Inflammatory macrophage treated with lipopolysaccharide for 4 hours (primary cell): Measurements from ENCODE around the gene SGPL1.

Experiments used
- DNase-seq: peaks from one replicate; pipeline ENCODE4 v3.0.0-alpha.2; 2020

The SGPL1 gene

GRCh38 chr10:70886921-70887665 lies 71.3 kb downstream of the SGPL1 start:
- DNase-seq: no peak

DNA sequence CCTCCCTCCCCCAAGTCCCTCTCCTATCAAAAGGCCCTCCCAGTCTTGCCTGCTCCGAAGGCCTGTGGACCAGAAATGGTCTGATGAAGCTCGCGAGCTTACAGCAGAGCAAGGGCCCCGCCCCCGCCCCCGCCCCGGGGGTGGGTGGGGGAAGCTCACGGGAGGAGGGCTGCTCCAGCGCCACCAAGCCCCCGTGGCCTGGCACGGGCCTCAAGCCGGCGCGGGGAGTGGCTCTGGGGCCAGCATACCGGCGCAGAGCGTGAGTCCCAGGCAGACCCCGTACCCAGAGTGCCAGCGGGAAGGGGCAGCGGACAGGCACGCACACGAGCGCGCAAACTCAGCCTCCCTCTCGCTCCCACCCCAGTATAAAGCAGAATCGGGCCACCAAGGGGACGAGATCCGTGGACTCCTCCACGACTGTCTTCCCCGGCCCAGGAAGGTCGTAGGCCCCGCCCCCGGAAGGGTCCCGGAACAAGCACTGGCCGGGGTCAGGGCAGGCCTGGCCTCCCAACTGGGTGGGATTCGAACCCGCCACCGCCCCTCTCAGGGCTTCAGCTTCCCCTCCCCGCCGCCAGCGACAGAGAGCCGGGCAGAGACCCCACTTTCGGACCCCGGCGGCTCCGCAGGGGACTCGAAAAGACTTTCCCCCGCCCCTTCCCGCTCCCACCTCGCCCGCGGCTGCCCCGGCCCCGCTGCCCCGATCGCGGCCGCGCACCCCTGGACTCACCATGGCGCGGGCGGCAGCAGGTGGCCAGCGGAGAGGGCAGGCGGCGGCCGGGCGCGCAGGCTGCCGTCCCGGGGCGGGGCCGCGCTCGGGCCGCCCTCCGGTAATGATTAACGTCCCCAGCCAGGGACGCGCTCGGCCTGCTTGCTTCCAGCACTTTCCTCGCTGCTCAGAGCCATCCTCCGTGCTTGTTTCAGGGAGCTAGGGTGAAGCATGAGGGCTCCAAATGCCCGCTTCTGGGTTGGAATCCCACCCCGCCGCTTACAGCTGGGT lies 72.4 kb downstream of the SGPL1 start, which contains the start of gene PCBD1:
Gene PCBD1, minus strand, starts transcription at position 762 of the 997 bp plus-strand sequence. Its CDS starts 32 bp downstream, at position 730.
- DNase-seq: peak; percentile 68

- no peak for DNase-seq
Observed at GRCh38 chr10:70889291-70889690, 73.5 kb downstream of the SGPL1 start.

DNA sequence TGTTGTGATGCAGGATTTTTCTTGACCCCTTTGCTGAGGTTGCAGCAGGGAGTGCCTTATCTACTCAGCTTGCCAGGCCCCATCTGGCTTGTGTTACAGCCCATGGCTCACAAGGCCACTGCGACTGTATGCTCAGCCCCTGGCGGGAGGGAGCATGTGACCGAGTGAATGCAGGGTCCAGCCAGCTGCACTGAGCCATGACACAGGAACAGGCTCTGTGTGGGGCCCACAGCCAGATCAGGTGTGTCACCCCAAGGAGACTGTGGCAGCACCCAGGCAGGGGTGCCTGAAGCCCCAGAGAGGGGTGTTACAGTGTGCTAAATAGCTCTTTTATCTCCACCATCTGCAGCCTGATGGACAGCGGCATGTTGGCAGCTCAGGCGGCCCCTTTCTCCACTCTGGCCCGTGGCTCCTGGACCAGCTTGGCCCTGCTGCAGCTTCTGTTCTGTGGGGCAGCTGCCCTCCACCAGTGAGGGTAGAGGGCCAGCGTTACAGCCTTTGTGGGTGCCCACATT lies 75.2 kb downstream of the SGPL1 start:
- DNase-seq: no peak

GRCh38 chr10:70891627-70892026 lies 75.9 kb downstream of the SGPL1 start:
- DNase-seq: no peak

DNA sequence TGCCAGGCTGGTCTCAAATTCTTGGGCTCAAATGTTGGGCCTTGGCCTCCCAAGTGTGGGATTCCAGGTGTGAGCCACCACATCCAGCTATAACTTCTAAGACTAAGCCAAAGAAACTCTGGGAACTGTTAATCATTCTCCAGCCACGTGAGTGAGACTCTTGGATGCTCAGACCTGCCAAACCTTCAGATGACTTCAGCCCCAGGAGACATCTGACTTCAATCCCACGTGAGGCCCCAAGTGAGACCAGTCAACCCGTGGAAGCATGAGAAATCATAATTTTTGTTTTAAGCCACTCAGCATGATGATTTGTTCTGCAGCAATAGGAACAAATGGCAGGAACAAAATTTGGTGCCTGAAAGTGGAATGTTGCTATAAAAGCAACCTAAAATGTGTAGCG lies 76.9 kb downstream of the SGPL1 start:
- DNase-seq: no peak

GRCh38 chr10:70893227-70894006 lies 77.7 kb downstream of the SGPL1 start:
- DNase-seq: no peak

GRCh38 chr10:70894416-70894815 lies 78.7 kb downstream of the SGPL1 start:
- no peak for DNase-seq

GRCh38 chr10:70896551-70896950 lies 80.8 kb downstream of the SGPL1 start:
- DNase-seq: no peak

DNA sequence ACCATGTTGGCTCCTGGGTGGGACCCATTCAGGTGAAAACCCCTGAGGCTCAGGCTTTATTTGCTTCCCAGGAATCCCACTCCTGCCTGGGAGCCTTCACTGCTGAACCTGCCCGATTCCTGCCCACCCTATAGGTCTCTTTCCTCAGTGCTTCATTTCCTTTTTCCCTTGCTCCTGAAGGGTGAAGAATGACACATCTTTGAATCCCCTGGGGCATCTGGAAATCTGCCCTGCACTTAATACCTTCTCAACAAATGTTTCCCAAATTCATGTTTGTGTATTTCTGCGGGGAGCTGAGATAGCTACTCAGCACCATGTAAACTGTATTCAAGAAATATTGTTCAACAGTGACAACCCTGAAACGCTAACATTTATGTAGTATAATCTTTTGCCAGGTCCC lies 82.9 kb downstream of the SGPL1 start:
- DNase-seq: no peak

GRCh38 chr10:70899096-70899495 lies 83.3 kb downstream of the SGPL1 start:
- DNase-seq: no peak

DNA sequence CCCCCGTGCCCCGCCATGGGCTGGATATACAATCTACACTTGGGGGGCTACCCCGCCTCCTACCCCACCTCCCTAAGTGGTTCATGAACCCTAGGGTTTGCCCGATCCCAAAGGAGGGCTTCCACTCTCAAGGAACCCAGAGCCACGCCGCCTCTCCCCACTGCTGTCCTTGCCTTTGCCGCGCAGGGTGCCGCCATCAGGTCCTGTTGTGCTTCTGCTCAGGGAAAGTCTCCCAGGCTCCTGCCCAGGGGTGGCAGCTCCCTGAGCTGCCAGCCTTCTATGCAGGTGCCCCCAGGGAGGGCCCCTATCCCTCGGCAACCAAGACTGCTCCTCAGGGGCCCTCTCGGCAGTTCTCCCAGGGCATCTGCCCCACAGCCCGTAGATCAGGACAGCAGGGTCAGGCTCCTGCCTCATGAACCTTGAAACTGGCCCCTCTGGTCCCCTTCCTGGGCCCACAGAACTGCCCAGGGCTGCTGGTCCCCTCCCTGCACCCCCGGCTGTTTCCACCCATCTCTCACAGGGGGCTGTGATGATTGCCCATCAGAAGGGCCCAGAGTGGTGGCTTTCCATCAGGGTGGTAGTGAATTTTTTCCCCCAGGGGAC lies 85.6 kb downstream of the SGPL1 start:
- no peak for DNase-seq

- DNase-seq: no peak
Observed at GRCh38 chr10:70902661-70903261, 87.0 kb downstream of the SGPL1 start.

DNA sequence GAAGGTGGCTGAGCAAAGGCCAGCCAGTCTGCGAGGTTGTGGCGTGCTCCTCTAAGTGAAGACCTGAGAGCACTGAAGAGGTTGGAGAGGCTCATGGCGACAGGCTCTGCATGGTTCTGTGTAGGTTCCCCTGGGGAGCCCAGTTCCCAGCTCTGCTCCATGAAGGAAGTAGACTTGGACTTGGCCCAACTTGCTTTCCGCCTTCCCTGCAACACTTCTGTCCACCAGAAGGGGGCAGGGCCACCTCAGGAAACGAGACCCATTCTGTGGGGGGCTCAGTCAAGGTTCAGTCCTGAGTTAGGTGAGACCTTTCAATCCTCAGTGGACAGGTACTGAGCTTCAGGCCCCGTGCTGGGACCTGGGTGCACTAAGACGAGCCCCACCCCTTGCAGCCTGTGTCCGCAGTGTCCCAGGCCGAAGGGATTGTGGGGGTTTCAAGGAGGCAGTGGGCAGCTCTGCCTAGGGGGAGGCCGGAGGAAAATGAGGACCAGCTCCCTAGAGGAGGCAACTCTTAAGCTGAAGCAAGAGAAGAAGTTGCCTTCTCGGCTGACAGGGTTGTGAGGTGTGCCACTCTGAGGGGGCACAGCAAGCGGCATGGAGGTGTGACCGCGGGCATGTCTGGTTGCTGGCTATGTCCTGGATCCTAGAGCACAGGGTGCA lies 87.6 kb downstream of the SGPL1 start:
- peak; percentile 26 for DNase-seq

- DNase-seq: no peak
Observed at GRCh38 chr10:70905071-70906021, 89.6 kb downstream of the SGPL1 start.

- no peak for DNase-seq
Observed at GRCh38 chr10:70906031-70906783, 90.5 kb downstream of the SGPL1 start.

DNA sequence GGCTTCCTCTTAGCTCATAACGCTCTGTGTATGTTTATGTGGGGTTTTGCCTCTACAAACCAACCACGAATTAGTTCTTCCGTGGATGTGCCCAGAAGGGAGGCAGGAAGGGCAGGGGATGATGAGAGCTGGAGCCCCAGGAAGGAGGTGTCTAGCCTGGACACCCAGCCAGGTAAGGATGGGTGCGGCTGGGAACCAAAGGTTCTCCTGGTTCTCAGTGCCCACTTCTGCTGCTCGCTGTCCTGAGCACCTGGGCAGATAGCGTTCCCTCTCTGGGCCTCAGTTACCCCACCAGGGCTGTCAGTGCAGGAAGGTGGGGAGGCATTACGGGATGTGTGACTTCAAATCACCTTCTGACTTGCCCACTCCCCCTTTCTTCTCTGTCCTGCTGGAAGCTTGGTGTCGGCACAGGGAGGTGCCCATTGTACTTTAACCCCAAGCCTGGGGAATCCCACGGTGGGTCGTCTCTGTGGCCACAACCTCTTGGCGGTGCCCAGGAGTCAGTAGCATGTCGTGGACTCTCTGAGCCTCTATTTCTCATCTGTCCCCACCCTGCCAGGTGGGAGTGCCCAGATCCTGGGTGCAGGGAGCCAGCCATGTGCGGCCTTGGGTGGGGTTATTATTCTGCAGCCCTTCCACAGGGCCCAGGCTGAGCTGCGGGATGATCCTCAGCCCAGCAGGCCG lies 91.3 kb downstream of the SGPL1 start:
- no peak for DNase-seq

GRCh38 chr10:70907637-70908405 lies 92.1 kb downstream of the SGPL1 start:
- no peak for DNase-seq
